GM12874 (cell line): ENCODE measurements around the gene AQP3.

ENCODE experiments used
- CTCF ChIP-seq: IDR thresholded peaks from 2 replicates; pipeline ENCODE4 v1.5.1; 2011; ENCODE audit warnings: low read depth, mild to moderate bottlenecking, control low read depth, low read length, moderate library complexity; ENCODE audit not compliant: insufficient read depth

Gene AQP3

GRCh38 chr9:33472881-33473615 is 25.7 kb upstream of the AQP3 start:
- no peak for TF ChIP-seq CTCF

GRCh38 chr9:33472171-33472880 is 24.9 kb upstream of the AQP3 start:
- no peak for TF ChIP-seq CTCF

DNA sequence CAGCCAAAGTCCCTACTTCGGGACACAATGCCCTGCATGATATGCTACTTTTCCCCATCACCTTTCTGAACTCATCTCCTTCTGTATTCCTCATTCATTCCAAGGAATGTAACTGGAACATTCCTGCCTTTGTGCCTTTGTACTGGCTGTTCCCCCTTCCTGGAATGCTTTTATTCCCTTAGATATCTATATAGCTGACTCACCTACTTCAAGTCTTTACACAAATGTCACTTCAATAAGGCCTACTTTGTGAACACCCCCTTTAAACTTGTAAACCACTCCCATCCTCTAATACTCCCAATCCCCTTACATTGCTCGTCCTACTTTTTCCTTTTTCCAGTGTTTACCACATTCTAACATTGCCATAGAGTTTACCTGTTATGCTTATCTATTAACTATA is 24.0 kb upstream of the AQP3 start:
- no peak for TF ChIP-seq CTCF

GRCh38 chr9:33469891-33470290 is 22.5 kb upstream of the AQP3 start:
- TF ChIP-seq CTCF, result no peak

- TF ChIP-seq CTCF, result no peak
Measured at GRCh38 chr9:33468797-33469621, 21.6 kb upstream of the AQP3 start.

DNA sequence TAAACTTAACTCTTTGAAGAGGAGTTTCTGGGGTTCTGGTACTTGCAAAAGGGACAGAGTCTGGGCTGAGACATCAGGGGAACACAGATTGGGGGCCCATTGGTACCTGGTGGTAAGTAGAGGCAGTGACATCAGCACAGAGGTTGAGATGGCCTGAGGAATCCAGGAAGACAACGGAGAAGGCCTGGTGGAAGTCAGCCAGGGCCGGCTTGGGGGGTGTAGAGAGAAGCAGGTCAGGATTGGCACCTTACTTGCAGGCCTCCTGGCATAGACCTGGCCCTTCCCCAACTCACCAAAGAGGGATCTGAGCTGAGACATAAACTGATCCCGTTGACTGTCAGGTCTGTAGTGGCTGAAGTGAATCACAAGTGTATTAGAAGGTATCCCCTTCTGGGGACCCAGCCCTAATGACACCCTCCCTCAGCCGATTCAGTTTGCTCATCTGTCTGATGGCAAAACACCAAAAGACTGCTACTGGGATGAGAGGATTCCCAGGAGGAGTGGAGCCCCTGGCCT is 20.9 kb upstream of the AQP3 start:
- TF ChIP-seq CTCF, result no peak

DNA sequence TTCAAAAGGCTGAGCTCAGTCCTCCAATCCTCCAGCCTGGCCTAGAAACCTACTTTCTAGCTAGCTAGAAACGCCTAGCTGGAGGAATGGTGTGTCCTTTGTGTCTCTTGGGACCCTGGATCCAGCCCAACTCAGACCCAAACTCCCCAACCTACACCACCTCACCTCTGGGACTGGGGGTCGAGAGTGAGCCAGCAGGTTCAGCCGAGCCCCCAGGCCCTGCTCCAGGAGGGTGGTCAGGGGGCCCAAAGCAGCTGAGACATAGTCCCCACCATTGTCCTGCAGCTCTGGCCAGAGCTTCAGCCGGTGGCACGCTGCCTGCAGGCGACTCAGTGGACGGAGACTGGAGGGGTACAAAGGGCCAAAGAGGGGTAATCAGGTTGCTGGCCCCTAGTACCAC is 20.1 kb upstream of the AQP3 start:
- TF ChIP-seq CTCF, result no peak
